PFSK-1 (cell line): ENCODE results near the gene FAM156A.

ENCODE experiments used
- FOXP2 ChIP-seq: optimal IDR thresholded peaks from 2 replicates; pipeline ENCODE3; 2011; ENCODE audit warnings: borderline replicate concordance, control low read depth, inconsistent platforms; ENCODE audit not compliant: insufficient read depth; ENCODE audit errors: extremely low read length, extremely low read depth
- POLR2AphosphoS5 ChIP-seq: IDR thresholded peaks from 2 replicates; pipeline ENCODE4 v1.6.1; 2012; ENCODE audit warnings: low read depth, mild to moderate bottlenecking, control low read depth, low read length, moderate library complexity
- SIN3A ChIP-seq: IDR thresholded peaks from 2 replicates; pipeline ENCODE4 v1.6.1; 2012; ENCODE audit warnings: mild to moderate bottlenecking, low read length, moderate library complexity, borderline replicate concordance; ENCODE audit not compliant: insufficient read depth
- TAF1 ChIP-seq: IDR thresholded peaks from 2 replicates; pipeline ENCODE4 v1.6.1; 2012; ENCODE audit warnings: low read length, control low read depth, borderline replicate concordance; ENCODE audit not compliant: insufficient read depth
- TF ChIP-seq, protein P1 (sequence below), 2 experiments: IDR thresholded peaks; 2 replicates each; pipeline versions ENCODE4 v1.6.1 to v1.8.0; 2011 to 2012; ENCODE audit warnings: low read depth in 2 of 2, low read length in 2 of 2, control low read depth in 1 of 2, inconsistent platforms in 1 of 2, mild to moderate bottlenecking in 1 of 2, moderate library complexity in 1 of 2; ENCODE audit not compliant: insufficient read depth in 1 of 2

The FAM156A gene

DNA sequence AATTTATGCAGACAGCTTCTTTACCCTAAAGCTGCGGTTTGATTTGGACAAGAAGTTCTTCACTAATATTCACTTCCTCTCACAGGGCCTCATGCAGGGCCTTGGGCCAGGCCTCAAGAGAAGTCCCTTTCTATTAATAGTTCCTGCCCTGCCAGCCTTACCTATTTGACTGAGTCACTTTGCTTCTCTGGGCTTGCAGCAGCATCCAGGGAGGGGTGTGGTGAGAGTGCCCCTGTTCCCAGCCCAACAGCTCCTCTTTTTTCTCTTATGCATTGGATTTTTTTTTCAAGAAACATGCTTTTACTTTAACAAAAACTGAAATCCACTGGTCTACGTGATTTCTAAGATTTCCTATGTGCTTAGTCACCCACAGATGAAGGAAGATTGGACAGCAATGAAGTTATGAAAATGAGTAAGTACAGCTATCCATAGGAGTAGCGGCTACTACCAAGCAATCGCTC lies 34.5 kb downstream of the FAM156A start:
- TF ChIP-seq, protein P1, sequence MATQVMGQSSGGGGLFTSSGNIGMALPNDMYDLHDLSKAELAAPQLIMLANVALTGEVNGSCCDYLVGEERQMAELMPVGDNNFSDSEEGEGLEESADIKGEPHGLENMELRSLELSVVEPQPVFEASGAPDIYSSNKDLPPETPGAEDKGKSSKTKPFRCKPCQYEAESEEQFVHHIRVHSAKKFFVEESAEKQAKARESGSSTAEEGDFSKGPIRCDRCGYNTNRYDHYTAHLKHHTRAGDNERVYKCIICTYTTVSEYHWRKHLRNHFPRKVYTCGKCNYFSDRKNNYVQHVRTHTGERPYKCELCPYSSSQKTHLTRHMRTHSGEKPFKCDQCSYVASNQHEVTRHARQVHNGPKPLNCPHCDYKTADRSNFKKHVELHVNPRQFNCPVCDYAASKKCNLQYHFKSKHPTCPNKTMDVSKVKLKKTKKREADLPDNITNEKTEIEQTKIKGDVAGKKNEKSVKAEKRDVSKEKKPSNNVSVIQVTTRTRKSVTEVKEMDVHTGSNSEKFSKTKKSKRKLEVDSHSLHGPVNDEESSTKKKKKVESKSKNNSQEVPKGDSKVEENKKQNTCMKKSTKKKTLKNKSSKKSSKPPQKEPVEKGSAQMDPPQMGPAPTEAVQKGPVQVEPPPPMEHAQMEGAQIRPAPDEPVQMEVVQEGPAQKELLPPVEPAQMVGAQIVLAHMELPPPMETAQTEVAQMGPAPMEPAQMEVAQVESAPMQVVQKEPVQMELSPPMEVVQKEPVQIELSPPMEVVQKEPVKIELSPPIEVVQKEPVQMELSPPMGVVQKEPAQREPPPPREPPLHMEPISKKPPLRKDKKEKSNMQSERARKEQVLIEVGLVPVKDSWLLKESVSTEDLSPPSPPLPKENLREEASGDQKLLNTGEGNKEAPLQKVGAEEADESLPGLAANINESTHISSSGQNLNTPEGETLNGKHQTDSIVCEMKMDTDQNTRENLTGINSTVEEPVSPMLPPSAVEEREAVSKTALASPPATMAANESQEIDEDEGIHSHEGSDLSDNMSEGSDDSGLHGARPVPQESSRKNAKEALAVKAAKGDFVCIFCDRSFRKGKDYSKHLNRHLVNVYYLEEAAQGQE (IDR thresholded peaks at IDR 0.05; ENCODE audit: insufficient read depth in 1 of 2, low read depth in 2 of 2, low read length in 2 of 2): no peak
- TF ChIP-seq SIN3A: no peak
- no peak for TF ChIP-seq POLR2AphosphoS5
- TF ChIP-seq TAF1: no peak
- no peak for TF ChIP-seq FOXP2
